ENCODE results near the gene FUT1. TPM values are rescaled to one million over a fixed set of nuclear protein-coding genes. Genes with fewer than 3 reads are reported as not detected.

Gene FUT1
- total and polyA plus RNA-seq, 9 of the 15 experiments (the other 6 are each of a cell fraction or from before 2014, with no cell fraction given): 2.3 to 18.5 (median 8.8) TPM

- TF ChIP-seq ZNF592 (IDR thresholded peaks at IDR 0.05): peak; percentile 91
- TF ChIP-seq ZNF282 (CRISPR knock-in tag; IDR thresholded peaks at IDR 0.05): no peak
- TF ChIP-seq HDAC2 (IDR thresholded peaks at IDR 0.05): no peak
- no peak for TF ChIP-seq GABPB2 (CRISPR knock-in tag; conservative IDR thresholded peaks at IDR 0.05)
- TF ChIP-seq SMAD2 (IDR thresholded peaks at IDR 0.05; ENCODE audit: low read depth, low read length): peak; percentile 11; the same call in 1 of the 2 replicates
- no peak for TF ChIP-seq ZNF707 (CRISPR knock-in tag; conservative IDR thresholded peaks at IDR 0.05)
- peak; percentile 99 for TF ChIP-seq HCFC1 (IDR thresholded peaks at IDR 0.05; ENCODE audit: low read depth, low read length)
- TF ChIP-seq ZNF347 (CRISPR knock-in tag; IDR thresholded peaks at IDR 0.05; ENCODE audit: low read depth): no peak
- no peak for TF ChIP-seq ZKSCAN8 (CRISPR knock-in tag; IDR thresholded peaks at IDR 0.05)
These were observed 7.0 kb downstream of the FUT1 start (continued) for GRCh38 chr19:48745208-48745995.

Data from K562 (cell line).